Measurements from ENCODE around the gene D2HGDH.

The D2HGDH gene

DNA sequence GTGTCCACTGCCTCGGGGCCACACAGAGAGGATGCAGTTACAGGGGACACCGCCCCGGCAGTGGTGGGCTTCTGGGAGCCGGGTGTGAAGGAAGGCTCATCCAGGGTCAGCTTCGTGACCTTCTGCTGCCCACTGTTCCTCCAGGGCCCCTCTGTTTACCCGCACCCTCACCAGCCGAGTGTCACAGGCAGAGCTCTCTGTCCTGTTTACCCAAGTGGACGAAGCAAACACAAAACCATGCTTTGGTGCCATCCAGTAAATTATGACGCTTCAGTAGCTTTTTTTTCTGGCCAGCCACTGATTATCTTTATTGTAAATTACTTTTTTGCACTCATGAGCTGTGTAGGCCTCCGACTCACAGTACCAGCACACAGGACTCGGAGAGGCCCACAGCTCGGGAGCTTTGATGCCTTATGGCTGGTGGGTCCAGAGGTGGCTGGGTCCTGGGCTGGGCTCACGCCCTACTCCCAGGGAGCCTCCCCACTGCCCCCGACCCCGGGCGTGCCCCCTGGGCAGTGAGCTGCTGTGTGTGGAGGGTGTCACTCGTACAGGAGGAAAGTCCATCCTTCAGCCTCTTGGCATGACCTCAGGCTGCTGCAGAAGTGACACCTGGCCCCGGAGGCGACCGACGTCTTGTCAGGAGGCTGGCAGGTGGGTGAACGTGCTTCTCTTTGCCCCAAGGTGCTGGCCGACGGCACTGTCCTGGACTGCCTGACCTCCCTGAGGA is 9.8 kb downstream of the D2HGDH start:
- Histone ChIP-seq H3K36me3 (replicated peaks; ENCODE audit: insufficient read depth, low read length) (no peaks in the 10 kb centered on the region), H3K4me3 (ENCODE audit: low read length) (no peak overlapping the region), H4K20me1 (ENCODE audit: insufficient read depth, low read length) (no peaks in the 10 kb centered on the region), H3K9me3 (replicated peaks; ENCODE audit: insufficient read depth, low read length) (no peaks in the 10 kb centered on the region), H3K79me2 (ENCODE audit: low read length) (no peaks in the 10 kb centered on the region), H3F3A (ENCODE audit: insufficient read depth, low read length) (no peaks in the 10 kb centered on the region), H2AFZ (ENCODE audit: low read length) (no peak overlapping the region), H3K27me3 (replicated peaks; ENCODE audit: insufficient read depth, low read length) (no peaks in the 10 kb centered on the region), H3K27ac (ENCODE audit: low read length) (no peak overlapping the region), H3K4me2 (ENCODE audit: low read depth, low read length) (no peak overlapping the region), H3K9ac (ENCODE audit: low read length) (no peak overlapping the region), H3K9me2 (replicated peaks; ENCODE audit: insufficient read depth, low read length) (no peaks in the 10 kb centered on the region), H3K4me1 (ENCODE audit: low read length) (no peaks in the 10 kb centered on the region)
- DNase-seq, result no peak
- TF ChIP-seq EZH2 (optimal IDR thresholded peaks at IDR 0.05; ENCODE audit: low read depth, low read length), result no peak
- TF ChIP-seq, protein P1, sequence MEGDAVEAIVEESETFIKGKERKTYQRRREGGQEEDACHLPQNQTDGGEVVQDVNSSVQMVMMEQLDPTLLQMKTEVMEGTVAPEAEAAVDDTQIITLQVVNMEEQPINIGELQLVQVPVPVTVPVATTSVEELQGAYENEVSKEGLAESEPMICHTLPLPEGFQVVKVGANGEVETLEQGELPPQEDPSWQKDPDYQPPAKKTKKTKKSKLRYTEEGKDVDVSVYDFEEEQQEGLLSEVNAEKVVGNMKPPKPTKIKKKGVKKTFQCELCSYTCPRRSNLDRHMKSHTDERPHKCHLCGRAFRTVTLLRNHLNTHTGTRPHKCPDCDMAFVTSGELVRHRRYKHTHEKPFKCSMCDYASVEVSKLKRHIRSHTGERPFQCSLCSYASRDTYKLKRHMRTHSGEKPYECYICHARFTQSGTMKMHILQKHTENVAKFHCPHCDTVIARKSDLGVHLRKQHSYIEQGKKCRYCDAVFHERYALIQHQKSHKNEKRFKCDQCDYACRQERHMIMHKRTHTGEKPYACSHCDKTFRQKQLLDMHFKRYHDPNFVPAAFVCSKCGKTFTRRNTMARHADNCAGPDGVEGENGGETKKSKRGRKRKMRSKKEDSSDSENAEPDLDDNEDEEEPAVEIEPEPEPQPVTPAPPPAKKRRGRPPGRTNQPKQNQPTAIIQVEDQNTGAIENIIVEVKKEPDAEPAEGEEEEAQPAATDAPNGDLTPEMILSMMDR (IDR thresholded peaks at IDR 0.05; ENCODE audit: low read length), result no peak
- no peak for TF ChIP-seq EZH2phosphoT487 (IDR thresholded peaks at IDR 0.05; ENCODE audit: low read length)

DNA sequence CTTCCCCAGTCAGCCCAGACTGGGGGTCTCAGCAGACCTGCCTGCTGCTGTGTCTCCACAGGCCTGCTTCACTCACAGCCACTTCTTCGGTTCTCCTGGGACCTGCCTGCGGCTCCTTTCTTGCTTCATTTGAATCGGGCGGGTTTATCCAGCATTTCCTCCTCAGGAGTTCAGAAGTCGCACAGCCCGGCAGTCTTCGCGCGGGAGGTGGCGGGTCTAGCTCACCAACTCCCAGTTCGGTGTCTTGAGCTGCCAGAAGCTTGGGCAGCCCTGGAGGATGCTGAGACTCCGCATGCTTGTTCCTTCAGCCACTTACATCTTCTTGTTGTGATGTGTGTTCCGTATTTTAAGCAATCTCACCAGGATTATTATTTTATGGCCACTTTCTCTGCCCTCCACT is 10.8 kb downstream of the D2HGDH start:
- Histone ChIP-seq H3K79me2 (ENCODE audit: low read length) (no peaks in the 10 kb centered on the region), H3K9me3 (replicated peaks; ENCODE audit: insufficient read depth, low read length) (no peaks in the 10 kb centered on the region), H3K27me3 (replicated peaks; ENCODE audit: insufficient read depth, low read length) (no peaks in the 10 kb centered on the region), H3K4me3 (ENCODE audit: low read length) (no peak overlapping the region), H3F3A (ENCODE audit: insufficient read depth, low read length) (no peaks in the 10 kb centered on the region), H3K4me2 (ENCODE audit: low read depth, low read length) (no peak overlapping the region), H3K9ac (ENCODE audit: low read length) (no peak overlapping the region), H3K36me3 (replicated peaks; ENCODE audit: insufficient read depth, low read length) (no peaks in the 10 kb centered on the region), H3K4me1 (ENCODE audit: low read length) (no peaks in the 10 kb centered on the region), H3K9me2 (replicated peaks; ENCODE audit: insufficient read depth, low read length) (no peaks in the 10 kb centered on the region), H2AFZ (ENCODE audit: low read length) (no peak overlapping the region), H3K27ac (ENCODE audit: low read length) (no peak overlapping the region), H4K20me1 (ENCODE audit: insufficient read depth, low read length) (no peaks in the 10 kb centered on the region)
- no peak for DNase-seq
- TF ChIP-seq EZH2phosphoT487 (IDR thresholded peaks at IDR 0.05; ENCODE audit: low read length) (no peak), EZH2 (optimal IDR thresholded peaks at IDR 0.05; ENCODE audit: low read depth, low read length) (no peak)
- TF ChIP-seq, protein P1 (IDR thresholded peaks at IDR 0.05; ENCODE audit: low read length), result no peak

DNA sequence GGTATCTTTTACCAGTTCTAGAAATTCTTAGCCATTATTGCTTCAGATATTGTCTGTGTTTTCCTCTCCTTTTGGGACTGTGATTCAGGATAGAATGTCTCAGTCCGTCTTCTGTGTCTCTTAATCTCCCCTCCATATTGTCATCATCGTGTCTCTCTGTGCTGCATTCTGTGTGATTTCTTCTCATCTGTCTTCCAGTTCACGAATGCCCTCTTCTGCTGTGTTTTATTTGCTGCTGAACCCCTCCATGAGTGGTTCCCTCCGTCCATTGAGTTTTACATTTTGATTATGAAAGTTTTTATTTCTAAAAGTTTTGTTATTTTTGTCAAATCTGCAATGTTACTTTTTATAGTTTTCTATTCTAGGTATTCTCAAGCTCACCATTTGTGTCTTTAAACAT is 11.7 kb downstream of the D2HGDH start:
- H3F3A ChIP-seq (ENCODE audit: insufficient read depth, low read length), result no peaks in the 10 kb centered on the region
- no peaks in the 10 kb centered on the region for H3K4me1 ChIP-seq (ENCODE audit: low read length)
- TF ChIP-seq EZH2phosphoT487 (IDR thresholded peaks at IDR 0.05; ENCODE audit: low read length), result no peak
- no peak for TF ChIP-seq EZH2 (optimal IDR thresholded peaks at IDR 0.05; ENCODE audit: low read depth, low read length)
- TF ChIP-seq, protein P1 (IDR thresholded peaks at IDR 0.05; ENCODE audit: low read length), result no peak
- no peak overlapping the region for H3K4me2 ChIP-seq (ENCODE audit: low read depth, low read length)
- no peaks in the 10 kb centered on the region for H3K36me3 ChIP-seq (replicated peaks; ENCODE audit: insufficient read depth, low read length)
- H2AFZ ChIP-seq (ENCODE audit: low read length), result no peak overlapping the region
- H3K9ac ChIP-seq (ENCODE audit: low read length), result no peak overlapping the region
- H3K4me3 ChIP-seq (ENCODE audit: low read length), result no peak overlapping the region
- H3K9me3 ChIP-seq (replicated peaks; ENCODE audit: insufficient read depth, low read length), result no peaks in the 10 kb centered on the region
- H3K27ac ChIP-seq (ENCODE audit: low read length), result no peak overlapping the region
- H3K9me2 ChIP-seq (replicated peaks; ENCODE audit: insufficient read depth, low read length), result no peaks in the 10 kb centered on the region
- no peaks in the 10 kb centered on the region for H3K27me3 ChIP-seq (replicated peaks; ENCODE audit: insufficient read depth, low read length)
- no peaks in the 10 kb centered on the region for H4K20me1 ChIP-seq (ENCODE audit: insufficient read depth, low read length)
- no peak for DNase-seq
- H3K79me2 ChIP-seq (ENCODE audit: low read length), result no peaks in the 10 kb centered on the region
